Measurements from ENCODE around the gene SLIT3. TPM values are rescaled to one million over a fixed set of nuclear protein-coding genes. Genes with fewer than 3 reads are reported as not detected.

Gene SLIT3
- total RNA-seq, 1 donor from 2014 or later, result not detected

- no peak for DNase-seq (ENCODE audit: low read depth in 2 of 2)
Measured at GRCh38 chr5:169084775-169085174, 216.2 kb downstream of the SLIT3 start.

GRCh38 chr5:169083394-169084018, 217.4 kb downstream of the SLIT3 start:
- DNase-seq (ENCODE audit: low read depth in 2 of 2), result no peak

- no peak for DNase-seq (ENCODE audit: low read depth in 2 of 2)
Measured at GRCh38 chr5:169081000-169081724, 219.8 kb downstream of the SLIT3 start.

GRCh38 chr5:169080448-169080911, 220.5 kb downstream of the SLIT3 start:
- DNase-seq (ENCODE audit: low read depth in 2 of 2), result no peak

GRCh38 chr5:169079697-169080096, 221.2 kb downstream of the SLIT3 start:
- no peak for DNase-seq (ENCODE audit: low read depth in 2 of 2)

- no peak for DNase-seq (ENCODE audit: low read depth in 2 of 2)
Measured at GRCh38 chr5:169074839-169075238, 226.1 kb downstream of the SLIT3 start.

GRCh38 chr5:169072233-169072632, 228.7 kb downstream of the SLIT3 start:
- no peak for DNase-seq (ENCODE audit: low read depth in 2 of 2)

GRCh38 chr5:169070413-169070812, 230.5 kb downstream of the SLIT3 start:
- no peak for DNase-seq (ENCODE audit: low read depth in 2 of 2)

GRCh38 chr5:169067751-169068173, 233.2 kb downstream of the SLIT3 start:
- DNase-seq (ENCODE audit: low read depth in 2 of 2), result no peak

GRCh38 chr5:169065400-169065799, 235.5 kb downstream of the SLIT3 start:
- DNase-seq (ENCODE audit: low read depth in 2 of 2), result no peak

GRCh38 chr5:169064093-169064492, 236.8 kb downstream of the SLIT3 start:
- DNase-seq (ENCODE audit: low read depth in 2 of 2), result no peak

GRCh38 chr5:169063316-169063953, 237.5 kb downstream of the SLIT3 start:
- DNase-seq (ENCODE audit: low read depth in 2 of 2), result no peak

- DNase-seq (ENCODE audit: low read depth in 2 of 2), result no peak
Measured at GRCh38 chr5:169062690-169063089, 238.2 kb downstream of the SLIT3 start.

GRCh38 chr5:169054506-169054905, 246.4 kb downstream of the SLIT3 start:
- DNase-seq (ENCODE audit: low read depth in 2 of 2), result no peak

- no peak for DNase-seq (ENCODE audit: low read depth in 2 of 2)
Measured at GRCh38 chr5:169052207-169052606, 248.7 kb downstream of the SLIT3 start.

- no peak for DNase-seq (ENCODE audit: low read depth in 2 of 2)
Measured at GRCh38 chr5:169051351-169051750, 249.6 kb downstream of the SLIT3 start.

GRCh38 chr5:169050636-169051035, 250.3 kb downstream of the SLIT3 start:
- no peak for DNase-seq (ENCODE audit: low read depth in 2 of 2)

GRCh38 chr5:169050146-169050571, 250.8 kb downstream of the SLIT3 start:
- no peak for DNase-seq (ENCODE audit: low read depth in 2 of 2)

- DNase-seq (ENCODE audit: low read depth in 2 of 2), result no peak
Measured at GRCh38 chr5:169049712-169050111, 251.2 kb downstream of the SLIT3 start.

GRCh38 chr5:169048181-169049125, 252.5 kb downstream of the SLIT3 start:
- no peak for DNase-seq (ENCODE audit: low read depth in 2 of 2)

GRCh38 chr5:169044962-169045361, 256.0 kb downstream of the SLIT3 start:
- no peak for DNase-seq (ENCODE audit: low read depth in 2 of 2)
